WI38 (cell line): ENCODE results near the gene SMIM3.
"Not testable (repeated sequence)": the region's sequence is repeated elsewhere in the genome, so short reads cannot be mapped to it uniquely, and the experiment has no call there.

ENCODE experiments used
- H3K4me3 ChIP-seq: 2 replicates; pipeline ENCODE4 v1.5.1; 2011; ENCODE audit warnings: low read depth, mild to moderate bottlenecking, control low read depth, low read length
- TF ChIP-seq, protein P1 (sequence below): IDR thresholded peaks from 2 replicates; pipeline ENCODE4 v1.5.1; 2012; ENCODE audit warnings: low read depth, mild to moderate bottlenecking, control low read depth, low read length

Gene SMIM3

DNA sequence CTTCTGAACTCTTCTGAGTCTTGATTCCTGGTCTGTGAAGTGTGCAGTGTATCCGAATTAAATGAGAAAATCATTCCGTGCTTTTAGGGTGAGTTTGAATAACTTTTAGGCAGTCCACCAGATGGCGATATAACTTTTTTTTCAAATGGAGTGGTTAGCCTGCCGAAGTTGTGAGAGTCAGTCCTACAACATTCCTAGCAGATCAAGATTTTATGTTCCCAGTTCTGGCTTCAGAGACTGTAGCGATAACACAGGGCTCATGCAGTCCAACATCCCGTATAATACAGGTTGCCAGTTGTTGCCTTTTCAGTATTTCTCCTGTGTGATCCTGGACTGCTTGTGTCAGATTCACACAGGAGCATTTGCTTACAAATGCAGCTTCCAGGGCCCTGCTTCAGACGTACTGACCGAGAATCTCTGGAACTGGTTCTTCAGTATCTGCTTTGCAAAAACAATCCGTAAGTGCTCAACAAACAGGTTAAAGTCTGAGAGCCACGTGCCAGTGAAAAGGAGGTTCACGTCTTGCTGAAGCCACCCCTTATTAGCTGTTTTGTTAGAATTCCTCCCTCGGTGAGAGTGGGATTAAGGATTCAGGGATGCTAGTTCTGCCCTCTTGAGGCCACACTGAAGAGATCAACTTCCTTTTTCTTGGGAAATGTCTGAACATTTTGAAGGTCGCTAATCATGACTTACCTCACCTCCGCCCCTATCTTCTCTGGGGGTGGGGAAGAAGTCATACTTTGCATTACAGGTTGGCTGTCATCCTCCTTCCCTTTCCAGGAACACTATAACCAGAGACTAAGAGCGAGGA is 22.8 kb downstream of the SMIM3 start:
- TF ChIP-seq, protein P1, sequence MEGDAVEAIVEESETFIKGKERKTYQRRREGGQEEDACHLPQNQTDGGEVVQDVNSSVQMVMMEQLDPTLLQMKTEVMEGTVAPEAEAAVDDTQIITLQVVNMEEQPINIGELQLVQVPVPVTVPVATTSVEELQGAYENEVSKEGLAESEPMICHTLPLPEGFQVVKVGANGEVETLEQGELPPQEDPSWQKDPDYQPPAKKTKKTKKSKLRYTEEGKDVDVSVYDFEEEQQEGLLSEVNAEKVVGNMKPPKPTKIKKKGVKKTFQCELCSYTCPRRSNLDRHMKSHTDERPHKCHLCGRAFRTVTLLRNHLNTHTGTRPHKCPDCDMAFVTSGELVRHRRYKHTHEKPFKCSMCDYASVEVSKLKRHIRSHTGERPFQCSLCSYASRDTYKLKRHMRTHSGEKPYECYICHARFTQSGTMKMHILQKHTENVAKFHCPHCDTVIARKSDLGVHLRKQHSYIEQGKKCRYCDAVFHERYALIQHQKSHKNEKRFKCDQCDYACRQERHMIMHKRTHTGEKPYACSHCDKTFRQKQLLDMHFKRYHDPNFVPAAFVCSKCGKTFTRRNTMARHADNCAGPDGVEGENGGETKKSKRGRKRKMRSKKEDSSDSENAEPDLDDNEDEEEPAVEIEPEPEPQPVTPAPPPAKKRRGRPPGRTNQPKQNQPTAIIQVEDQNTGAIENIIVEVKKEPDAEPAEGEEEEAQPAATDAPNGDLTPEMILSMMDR: peak; percentile 48
- H3K4me3 ChIP-seq: peak overlapping the region; percentile 20

DNA sequence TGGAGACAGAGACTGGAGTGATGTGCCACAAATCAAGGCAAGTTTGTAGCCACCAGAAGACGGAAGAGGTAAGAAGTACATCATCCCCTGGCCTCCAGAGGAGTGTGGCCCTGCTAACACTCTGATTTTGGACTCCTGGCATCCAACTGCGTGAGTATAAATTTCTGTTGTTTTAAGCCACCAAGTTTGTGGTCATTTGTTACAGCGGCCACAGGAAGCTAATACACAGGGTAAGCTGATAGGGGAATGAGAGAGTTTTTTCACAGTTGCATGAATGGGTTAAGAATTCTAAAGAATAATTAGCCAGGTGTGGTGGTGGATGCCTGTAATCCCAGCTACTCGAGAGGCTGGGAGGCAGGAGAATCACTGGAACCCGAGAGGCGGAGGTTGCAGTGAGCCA is 25.8 kb downstream of the SMIM3 start:
- TF ChIP-seq, protein P1: no peak
- H3K4me3 ChIP-seq: no peak overlapping the region

DNA sequence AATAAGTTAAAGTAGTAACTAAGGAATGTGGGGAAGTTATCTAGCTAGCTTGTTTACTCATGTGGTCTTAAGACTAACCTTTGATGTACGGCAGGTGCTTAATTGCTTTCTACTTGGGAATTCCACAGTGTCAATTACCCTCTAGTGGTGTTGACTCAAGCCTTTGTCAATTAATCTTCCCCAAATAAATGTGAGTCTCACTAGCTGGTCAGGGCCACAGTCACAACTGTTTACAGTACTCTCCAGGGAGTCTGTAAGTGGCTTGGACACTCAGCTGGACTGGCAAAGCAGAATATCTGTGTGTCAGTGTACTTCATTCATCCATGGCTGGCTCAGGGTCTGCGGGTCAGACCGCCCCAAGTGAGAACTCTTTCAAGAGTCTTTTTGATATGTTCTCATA is 30.8 kb downstream of the SMIM3 start:
- TF ChIP-seq, protein P1: no peak
- no peak overlapping the region for H3K4me3 ChIP-seq

DNA sequence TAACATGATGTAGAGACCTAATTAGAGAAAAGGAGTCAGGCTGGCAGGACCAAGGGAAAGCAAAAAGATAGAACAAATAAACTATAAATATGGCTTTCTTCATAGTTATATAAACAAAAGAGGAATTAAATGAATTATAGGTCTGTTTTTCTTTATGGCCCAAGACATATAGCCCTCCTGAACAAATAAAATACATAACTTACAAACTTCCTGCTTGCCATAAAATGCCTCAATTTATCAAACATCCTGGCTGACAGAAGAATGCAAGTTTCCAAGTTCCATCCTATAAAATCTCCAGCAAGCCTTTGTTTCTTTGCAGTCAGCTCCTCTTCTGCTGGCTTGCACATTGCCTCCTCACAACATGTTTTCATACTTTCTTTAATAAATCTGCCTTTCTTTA is 36.5 kb downstream of the SMIM3 start:
- TF ChIP-seq, protein P1: no peak
- H3K4me3 ChIP-seq: no peak overlapping the region

DNA sequence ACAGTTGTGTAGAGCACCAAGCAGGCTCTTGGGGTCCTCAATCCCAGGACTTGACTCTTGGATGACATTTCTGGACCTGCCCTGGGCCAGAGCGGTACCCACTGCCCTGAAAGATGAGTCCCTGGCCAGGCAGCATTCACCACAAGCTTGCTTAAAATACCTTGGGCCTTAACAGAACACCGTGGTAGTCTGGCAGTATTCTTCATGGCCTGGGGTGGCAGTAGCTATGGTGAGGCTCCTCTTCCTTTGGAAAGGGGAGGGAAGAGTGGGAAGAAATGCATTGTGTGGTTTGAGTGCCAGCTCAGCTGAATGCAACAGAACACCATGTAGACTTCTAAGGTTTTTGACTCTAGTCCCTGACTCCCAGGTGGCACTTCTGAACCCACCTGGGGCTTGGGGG is 38.4 kb downstream of the SMIM3 start:
- TF ChIP-seq, protein P1: no peak

DNA sequence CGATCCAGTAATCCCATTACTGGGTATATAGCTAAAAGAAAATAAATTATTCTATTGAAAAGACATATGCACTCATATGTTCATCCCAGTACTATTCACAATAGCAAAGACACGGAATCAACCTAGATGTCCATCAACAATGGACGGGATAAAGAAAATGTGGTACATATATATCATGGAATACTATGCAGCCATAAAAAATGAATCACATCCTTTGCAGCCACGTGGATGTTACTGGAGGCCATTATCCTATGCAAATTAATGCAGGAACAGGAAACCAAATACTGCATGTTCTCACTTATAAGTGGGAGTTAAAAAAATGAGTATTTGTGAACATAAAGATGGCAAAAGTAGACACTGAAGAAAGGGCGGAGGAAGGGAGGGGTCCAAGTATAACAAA is 51.2 kb downstream of the SMIM3 start:
- TF ChIP-seq, protein P1: no peak
- H3K4me3 ChIP-seq: no peak overlapping the region

More for the DNA sequence above, 38.4 kb downstream of the SMIM3 start:
- no peak overlapping the region for H3K4me3 ChIP-seq

DNA sequence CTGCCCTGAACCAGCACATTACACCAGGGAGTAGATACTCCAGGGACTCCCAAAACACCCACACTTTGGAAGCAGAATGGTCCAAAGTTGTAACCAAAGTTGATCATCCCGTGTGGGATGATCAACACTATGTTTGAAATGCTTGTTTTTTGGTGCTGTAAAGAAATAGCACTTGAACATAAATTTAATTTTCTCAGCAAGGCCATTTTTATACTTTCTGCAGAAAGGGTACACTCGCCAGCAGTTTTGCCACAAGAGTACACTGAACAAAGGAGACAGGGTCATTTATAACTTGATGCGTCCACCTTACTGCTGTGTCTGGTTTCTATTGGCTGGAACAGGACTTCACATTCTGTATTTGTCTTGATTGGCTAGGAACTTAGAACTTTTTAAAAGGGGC is 53.3 kb downstream of the SMIM3 start:
- H3K4me3 ChIP-seq: not testable (repeated sequence)

DNA sequence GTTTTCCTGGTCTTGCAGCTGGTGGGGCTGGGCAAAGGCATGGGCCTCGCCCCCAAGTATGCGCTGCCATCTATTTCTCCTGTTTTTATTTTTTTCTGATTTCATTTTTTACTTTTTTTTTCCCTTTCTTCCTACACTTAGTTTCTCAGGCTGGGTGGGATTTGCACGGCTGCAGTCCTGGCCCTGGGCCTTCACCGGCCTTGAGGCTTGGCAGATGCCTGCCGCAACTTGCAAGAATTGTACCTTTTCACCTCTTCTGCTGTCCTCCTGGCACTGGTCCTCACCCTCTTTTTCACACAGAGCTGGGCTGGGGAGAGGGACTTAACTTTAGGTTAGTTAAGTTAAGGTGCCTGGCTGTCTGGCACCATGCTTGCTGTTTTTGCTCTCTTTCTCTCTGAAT is 57.5 kb downstream of the SMIM3 start:
- TF ChIP-seq, protein P1: no peak

More for the DNA sequence above, 57.5 kb downstream of the SMIM3 start:
- no peak overlapping the region for H3K4me3 ChIP-seq
